GM10266 (cell line): ENCODE data around the gene PKIB.
"Not testable (repeated sequence)": the region's sequence is repeated elsewhere in the genome, so short reads cannot be mapped to it uniquely, and the experiment has no call there.

Experiments used
- DNase-seq: peaks from one replicate; pipeline ENCODE4 v3.0.0; 2012; ENCODE audit errors: extremely low spot score
- TF ChIP-seq, protein P1 (sequence below): IDR thresholded peaks from 2 replicates; pipeline ENCODE4 v1.5.1; 2012; ENCODE audit warnings: mild to moderate bottlenecking, low read depth; ENCODE audit not compliant: control insufficient read depth, insufficient read depth; ENCODE audit errors: missing control alignments

Gene PKIB

DNA sequence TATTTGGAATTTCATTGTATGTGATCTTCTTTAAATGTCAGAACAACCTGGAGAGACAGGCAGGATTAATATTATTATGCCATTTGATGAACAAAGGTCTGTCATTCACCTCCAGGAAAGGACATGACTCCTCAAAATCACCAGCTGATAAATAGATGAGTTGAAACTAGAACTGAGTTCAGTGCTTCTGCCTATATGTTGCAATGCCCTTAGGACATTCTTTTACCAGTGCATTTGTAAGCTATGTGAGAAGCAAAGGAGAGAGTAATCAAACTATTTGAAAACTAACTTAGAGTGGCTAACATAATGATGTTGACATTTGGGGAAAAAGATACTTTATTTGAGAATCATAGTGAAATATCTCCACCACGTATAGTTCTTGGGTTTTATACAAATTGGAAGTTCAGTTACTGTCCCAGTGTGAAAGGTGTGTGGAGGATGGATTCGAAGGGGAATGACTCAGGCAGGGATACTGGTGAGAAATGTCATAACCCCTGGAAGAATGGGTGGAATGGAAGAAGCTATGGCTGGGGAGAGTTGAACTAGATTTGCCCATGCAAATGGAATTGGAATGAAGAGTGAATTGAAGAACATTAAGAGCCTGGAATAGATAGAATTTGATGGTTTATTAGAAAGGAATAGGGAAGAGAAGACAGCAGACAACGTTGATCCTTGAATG, 21.5 kb downstream of the PKIB start:
- TF ChIP-seq, protein P1, sequence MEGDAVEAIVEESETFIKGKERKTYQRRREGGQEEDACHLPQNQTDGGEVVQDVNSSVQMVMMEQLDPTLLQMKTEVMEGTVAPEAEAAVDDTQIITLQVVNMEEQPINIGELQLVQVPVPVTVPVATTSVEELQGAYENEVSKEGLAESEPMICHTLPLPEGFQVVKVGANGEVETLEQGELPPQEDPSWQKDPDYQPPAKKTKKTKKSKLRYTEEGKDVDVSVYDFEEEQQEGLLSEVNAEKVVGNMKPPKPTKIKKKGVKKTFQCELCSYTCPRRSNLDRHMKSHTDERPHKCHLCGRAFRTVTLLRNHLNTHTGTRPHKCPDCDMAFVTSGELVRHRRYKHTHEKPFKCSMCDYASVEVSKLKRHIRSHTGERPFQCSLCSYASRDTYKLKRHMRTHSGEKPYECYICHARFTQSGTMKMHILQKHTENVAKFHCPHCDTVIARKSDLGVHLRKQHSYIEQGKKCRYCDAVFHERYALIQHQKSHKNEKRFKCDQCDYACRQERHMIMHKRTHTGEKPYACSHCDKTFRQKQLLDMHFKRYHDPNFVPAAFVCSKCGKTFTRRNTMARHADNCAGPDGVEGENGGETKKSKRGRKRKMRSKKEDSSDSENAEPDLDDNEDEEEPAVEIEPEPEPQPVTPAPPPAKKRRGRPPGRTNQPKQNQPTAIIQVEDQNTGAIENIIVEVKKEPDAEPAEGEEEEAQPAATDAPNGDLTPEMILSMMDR: no peak
- DNase-seq: no peak

GRCh38 chr6:122640366-122640765, 30.2 kb downstream of the PKIB start:
- TF ChIP-seq, protein P1: no peak
- no peak for DNase-seq

DNA sequence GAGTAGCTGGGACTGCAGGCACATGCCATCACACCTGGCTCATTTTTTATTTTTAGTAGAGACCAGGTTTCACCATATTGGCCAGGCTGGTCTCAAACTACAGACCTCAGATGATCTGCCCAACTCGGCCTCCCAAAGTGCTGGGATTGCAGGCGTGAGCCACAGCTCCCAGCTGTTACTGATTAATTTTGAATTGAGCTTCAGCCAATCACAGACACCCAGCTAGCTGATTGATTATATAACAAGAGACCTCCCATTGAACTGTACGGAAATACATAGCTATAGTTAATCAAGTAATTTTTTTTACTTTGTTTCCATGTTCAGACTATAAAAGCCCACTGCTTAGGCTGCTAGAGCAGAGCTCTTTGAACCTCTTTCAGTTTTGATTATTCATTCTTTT, 31.6 kb downstream of the PKIB start:
- no peak for DNase-seq
- TF ChIP-seq, protein P1: no peak

DNA sequence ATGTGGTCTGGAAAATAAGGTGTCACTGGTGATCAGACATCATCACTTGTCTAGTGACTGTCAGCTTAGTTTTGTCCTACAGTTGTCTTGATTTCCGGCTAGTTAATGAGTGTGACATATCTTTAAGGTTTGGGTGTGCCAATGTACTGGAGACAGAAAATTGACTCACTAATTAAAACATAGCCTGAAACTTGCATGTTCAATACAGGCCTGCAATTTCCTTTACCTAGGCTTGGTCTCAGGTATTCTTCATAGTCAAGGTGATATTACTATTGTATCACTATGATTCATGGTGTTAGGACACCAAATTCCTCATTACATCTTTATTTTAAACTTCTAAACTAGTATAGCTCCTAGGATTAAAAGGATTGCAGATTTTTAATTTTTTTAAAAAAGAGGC, 32.4 kb downstream of the PKIB start:
- DNase-seq: not testable (repeated sequence)

- no peak for DNase-seq
- TF ChIP-seq, protein P1: no peak
These were observed 35.1 kb downstream of the PKIB start for GRCh38 chr6:122645256-122645655.

GRCh38 chr6:122647765-122648164, 37.6 kb downstream of the PKIB start:
- no peak for DNase-seq
- TF ChIP-seq, protein P1: no peak

DNA sequence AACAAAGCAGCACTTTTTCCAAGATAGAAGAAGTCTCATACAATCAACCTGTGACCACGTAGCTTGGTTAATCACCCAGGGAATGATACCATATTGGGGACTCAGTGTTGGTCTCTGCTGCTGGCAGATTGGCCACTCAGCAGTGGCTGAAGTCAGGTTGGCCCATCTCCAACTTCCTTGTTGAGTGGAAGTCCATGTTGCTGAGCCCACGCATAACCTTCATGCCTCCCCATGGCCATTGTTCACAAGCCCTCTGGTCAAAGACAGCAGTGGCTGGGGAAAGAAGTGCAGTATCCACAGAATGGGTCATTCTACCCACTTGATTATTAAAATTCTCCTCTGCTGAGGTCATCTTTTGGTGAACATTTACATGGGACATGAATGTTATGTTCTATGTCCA, 38.5 kb downstream of the PKIB start:
- DNase-seq: no peak
- TF ChIP-seq, protein P1: no peak

- DNase-seq: no peak
- TF ChIP-seq, protein P1: no peak
These were observed 39.5 kb downstream of the PKIB start for GRCh38 chr6:122649701-122650100.
